Activated T-cell treated with anti-CD3 and anti-CD28 coated beads, Interleukin-2, amount 50 U/mL, for 72 hours (primary cell): ENCODE measurements around the gene FAAH2. TPM values are rescaled to one million over a fixed set of nuclear protein-coding genes. Genes with fewer than 3 reads are reported as not detected.
"Not testable (repeated sequence)": the region's sequence is repeated elsewhere in the genome, so short reads cannot be mapped to it uniquely, and the experiment has no call there.

Experiments
- ATAC-seq, 2 donors: fragments of 150-1000 bp; cut with Tn5 transposase; replicated peaks in 1 of 2; 2 replicates each; pipeline ENCODE4 v1.10.0; 2021; ENCODE audit warnings: moderate library complexity in 2 of 2, mild to moderate bottlenecking in 1 of 2
- DNase-seq, 2 donors: peaks; one replicate each; pipeline ENCODE4 v3.0.0; 2021 to 2022; ENCODE audit warnings: mixed read lengths in 1 of 2
- H3K27ac Mint-ChIP-seq: one replicate; pipeline ENCODE4 v1.8.0; 2022; ENCODE audit warnings: mild to moderate bottlenecking, moderate library complexity, mixed read lengths
- H3K27me3 Mint-ChIP-seq: one replicate; pipeline ENCODE4 v1.8.0; 2022; ENCODE audit warnings: low read depth, mixed read lengths
- H3K36me3 Mint-ChIP-seq, 2 donors: one replicate each; pipeline ENCODE4 v1.8.0; 2022; ENCODE audit warnings: mixed read lengths in 2 of 2, mild to moderate bottlenecking in 1 of 2; ENCODE audit not compliant: insufficient read depth in 2 of 2
- H3K4me1 Mint-ChIP-seq: one replicate; pipeline ENCODE4 v1.8.0; 2022; ENCODE audit warnings: low read depth, mixed read lengths
- H3K4me3 Mint-ChIP-seq, 2 donors: one replicate each; pipeline ENCODE4 v1.8.0; 2022; ENCODE audit warnings: mild to moderate bottlenecking in 2 of 2, mixed read lengths in 2 of 2, moderate library complexity in 2 of 2
- H3K9me3 Mint-ChIP-seq, 2 donors: one replicate each; pipeline ENCODE4 v1.8.0; 2022; ENCODE audit warnings: mixed read lengths in 2 of 2
- total RNA-seq, 2 donors: library from RNA; stranded (reverse); gene quantifications; one replicate each; pipeline ENCODE4 v1.2.3, GENCODE V29; 2022

FAAH2 gene
- total RNA-seq, 2 donors from 2014 or later = 29.4 to 31.0 TPM

DNA sequence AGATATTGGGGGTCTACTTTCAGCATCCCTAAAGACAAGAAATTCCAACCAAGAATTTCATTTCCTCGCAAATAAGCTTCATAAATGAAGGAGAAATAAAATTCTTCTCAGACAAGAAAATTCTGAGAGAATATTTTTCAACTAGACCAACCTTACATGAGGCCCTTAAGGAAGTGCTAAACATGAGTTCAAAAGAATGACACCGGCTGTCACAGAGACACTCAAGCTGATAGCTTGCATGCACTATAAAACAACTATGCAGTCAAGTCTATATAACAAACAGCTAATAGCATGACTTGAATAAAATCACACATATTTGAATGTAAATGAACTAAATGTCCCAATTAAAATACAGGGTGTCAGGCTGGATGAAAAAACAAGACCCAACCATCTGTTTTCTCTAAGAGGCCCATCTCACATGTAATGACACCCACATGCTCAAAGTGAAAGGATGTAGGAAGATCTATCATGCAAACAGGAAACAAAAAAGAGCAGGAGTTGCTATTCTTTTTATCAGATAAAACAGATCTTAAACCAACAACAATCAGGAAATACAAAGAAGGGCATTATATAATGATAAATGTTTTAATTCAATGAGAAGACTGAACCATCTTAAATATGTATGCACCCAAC is 27.2 kb downstream of the FAAH2 start:
- Mint-ChIP-seq H3K4me1 (peaks cover 10% of the 10 kb centered on the region), H3K9me3 (peaks cover 10 to 13% of the 10 kb centered on the region in 2 donors), H3K27me3 (peaks cover 3% of the 10 kb centered on the region), H3K27ac (no peak overlapping the region), H3K36me3 (peaks cover 22 to 51% of the 10 kb centered on the region in 2 donors), H3K4me3 (no peak overlapping the region)
- ATAC-seq = no peak
- DNase-seq = no peak

DNA sequence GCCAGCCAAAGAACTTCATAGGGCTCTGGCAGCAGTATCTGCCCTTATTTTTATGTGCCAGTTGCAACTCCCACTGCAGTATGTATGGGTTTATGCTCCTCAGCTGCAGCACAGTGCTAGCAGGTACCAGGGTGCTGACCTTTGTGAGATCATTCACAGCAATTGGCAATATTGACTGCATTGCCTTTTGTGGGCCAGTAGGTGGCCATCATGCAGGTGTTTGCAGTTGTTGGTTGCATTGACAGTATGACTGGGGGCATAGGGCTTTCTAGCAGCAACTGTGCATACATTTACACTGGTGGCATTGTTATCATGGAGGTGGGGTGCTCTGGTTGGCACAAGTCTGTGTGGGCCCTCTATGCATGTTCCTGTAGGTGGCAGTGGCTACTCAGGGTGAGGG is 42.5 kb downstream of the FAAH2 start:
- H3K27me3 Mint-ChIP-seq = peaks cover 29% of the 10 kb centered on the region
- ATAC-seq = no peak
- H3K4me3 Mint-ChIP-seq = no peak overlapping the region
- peaks cover 18% of the 10 kb centered on the region in 2 donors for H3K36me3 Mint-ChIP-seq
- H3K9me3 Mint-ChIP-seq = peaks cover 3 to 11% of the 10 kb centered on the region in 2 donors
- no peak for DNase-seq
- no peak overlapping the region for H3K27ac Mint-ChIP-seq
- no peaks in the 10 kb centered on the region for H3K4me1 Mint-ChIP-seq

DNA sequence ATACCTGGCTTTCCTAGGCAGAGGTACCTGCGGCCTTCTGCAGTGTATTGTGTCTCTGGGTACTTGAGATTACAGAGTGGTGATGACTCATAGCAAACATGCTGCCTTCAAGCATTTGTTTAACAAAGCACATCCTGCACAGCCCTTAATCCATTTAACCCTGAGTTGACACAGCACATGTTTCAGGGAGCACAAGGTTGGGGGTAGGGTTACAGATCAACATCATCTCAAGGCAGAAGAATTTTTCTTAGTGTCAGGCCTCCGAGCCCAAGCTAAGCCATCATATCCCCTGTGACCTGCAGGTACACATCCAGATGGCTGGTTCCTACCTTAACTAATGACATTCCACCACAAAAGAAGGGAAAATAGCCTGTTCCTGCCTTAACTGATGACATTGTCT is 49.3 kb downstream of the FAAH2 start:
- Mint-ChIP-seq H3K9me3 (peaks cover 1 to 14% of the 10 kb centered on the region in 2 donors), H3K36me3 (peaks cover 25 to 29% of the 10 kb centered on the region in 2 donors), H3K27me3 (peaks cover 18% of the 10 kb centered on the region)
- not testable (repeated sequence) for H3K4me1 Mint-ChIP-seq, H3K4me3 Mint-ChIP-seq, H3K27ac Mint-ChIP-seq, DNase-seq, ATAC-seq

DNA sequence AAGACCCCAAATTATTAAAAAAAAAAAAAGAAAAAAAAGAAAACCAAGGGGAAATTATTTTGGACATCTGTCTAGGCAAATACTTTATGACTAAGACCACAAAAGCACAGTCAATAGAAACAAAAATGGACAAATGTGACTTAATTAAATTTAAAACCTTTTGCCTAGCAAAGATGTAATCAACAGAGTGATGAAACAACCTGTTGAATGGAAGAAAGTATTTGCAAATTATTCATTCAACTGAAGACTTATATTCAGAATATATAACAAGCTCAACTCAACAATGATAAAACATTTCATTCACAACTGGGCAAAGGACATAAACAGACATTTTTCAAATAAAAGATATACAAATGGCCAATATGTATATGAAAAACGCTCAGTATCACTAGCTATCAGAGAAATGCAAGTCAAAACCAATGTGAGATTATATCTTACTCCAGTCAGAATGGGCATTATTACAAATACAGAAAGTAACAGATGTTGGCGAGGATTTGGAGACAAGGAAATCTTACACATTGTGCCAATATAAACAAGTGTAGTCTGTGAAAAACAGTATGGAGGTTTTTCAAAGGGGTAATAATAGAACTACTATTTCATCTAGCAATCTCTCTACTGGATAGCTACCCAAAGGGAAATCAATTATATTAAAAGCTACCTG is 67.1 kb downstream of the FAAH2 start:
- ATAC-seq (peak in 1 of 2 donors; percentile 30), DNase-seq (no peak)
- Mint-ChIP-seq H3K27me3 (peaks cover 6% of the 10 kb centered on the region), H3K36me3 (peaks cover 5 to 7% of the 10 kb centered on the region in 2 donors), H3K9me3 (peaks cover 3 to 4% of the 10 kb centered on the region in 2 donors), H3K4me1 (no peaks in the 10 kb centered on the region), H3K4me3 (no peak overlapping the region), H3K27ac (no peak overlapping the region)

DNA sequence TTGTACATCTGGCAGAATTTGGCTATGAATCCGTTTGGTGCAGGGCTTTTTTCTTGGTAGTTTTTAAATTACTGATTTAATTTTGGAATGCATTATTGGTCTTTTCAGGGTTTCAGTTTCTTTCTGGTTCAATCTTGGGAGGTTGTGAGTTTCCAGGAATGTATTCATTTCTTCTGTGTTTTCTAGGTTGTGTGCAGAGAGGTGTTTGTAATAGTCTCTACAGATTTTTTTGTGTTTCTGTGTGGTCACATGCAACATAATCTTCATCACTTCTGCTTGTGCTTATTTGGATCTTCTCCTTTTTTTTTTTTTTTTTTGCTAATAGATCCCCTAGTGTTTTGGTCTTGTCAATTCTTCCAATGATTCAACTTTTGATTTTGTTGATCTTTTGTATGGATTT is 77.6 kb downstream of the FAAH2 start:
- H3K9me3 Mint-ChIP-seq = no peaks in the 10 kb centered on the region
- no peak for DNase-seq
- H3K36me3 Mint-ChIP-seq = peaks cover 10 to 13% of the 10 kb centered on the region in 2 donors
- H3K27ac Mint-ChIP-seq = no peak overlapping the region
- peak in 1 of 2 donors; percentile 32 for ATAC-seq
- peak overlapping the region in 1 of 2 donors; percentile 9 for H3K4me3 Mint-ChIP-seq
- H3K27me3 Mint-ChIP-seq = peaks cover 7% of the 10 kb centered on the region
- H3K4me1 Mint-ChIP-seq = no peaks in the 10 kb centered on the region

DNA sequence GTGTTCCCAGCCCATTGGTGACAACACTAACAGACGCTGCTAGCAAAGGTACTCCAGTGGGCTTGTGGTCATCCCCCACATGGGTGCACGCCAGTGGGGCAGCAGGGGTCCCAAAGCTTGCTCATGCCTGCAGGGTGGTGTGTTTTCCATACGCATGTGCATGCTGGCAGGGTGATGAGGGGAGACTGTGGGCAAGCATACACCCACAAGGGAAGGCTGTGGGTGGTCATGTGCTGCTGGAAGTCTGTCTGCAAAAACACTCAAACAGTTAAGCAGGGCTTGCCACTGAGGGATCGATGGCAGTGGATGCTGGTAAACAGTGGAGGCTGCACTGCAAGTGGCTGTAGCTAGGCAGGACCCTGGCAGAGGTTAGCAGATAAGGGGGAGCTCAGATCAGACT is 79.9 kb downstream of the FAAH2 start:
- DNase-seq = no peak
- H3K36me3 Mint-ChIP-seq = peaks cover 7 to 9% of the 10 kb centered on the region in 2 donors
- H3K27me3 Mint-ChIP-seq = peaks cover 7% of the 10 kb centered on the region
- no peak overlapping the region for H3K27ac Mint-ChIP-seq
- no peaks in the 10 kb centered on the region for H3K9me3 Mint-ChIP-seq
- H3K4me1 Mint-ChIP-seq = no peaks in the 10 kb centered on the region
- ATAC-seq = no peak
- H3K4me3 Mint-ChIP-seq = no peak overlapping the region

DNA sequence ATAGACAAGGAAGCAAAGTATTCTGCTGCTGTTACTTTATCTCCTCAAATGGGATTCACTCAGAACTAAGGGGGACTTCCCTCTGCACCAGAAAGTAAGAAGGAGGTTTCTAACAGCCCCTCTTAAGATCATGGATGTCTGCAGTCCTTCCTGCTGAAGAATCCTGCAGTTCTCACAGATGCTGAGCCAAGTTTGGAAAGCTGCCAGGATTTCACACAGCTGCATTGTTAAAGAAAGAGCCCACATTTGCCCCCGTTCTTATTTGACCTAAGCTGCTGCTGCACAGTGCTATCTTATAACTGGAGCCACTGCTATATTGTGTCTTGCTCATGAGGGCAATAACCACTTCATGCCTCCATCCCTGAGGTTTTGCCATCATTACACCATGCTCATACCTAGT is 81.1 kb downstream of the FAAH2 start:
- Mint-ChIP-seq H3K4me3 (no peak overlapping the region), H3K4me1 (no peaks in the 10 kb centered on the region), H3K36me3 (peaks cover 6 to 9% of the 10 kb centered on the region in 2 donors), H3K9me3 (no peaks in the 10 kb centered on the region), H3K27me3 (peaks cover 7% of the 10 kb centered on the region), H3K27ac (no peak overlapping the region)
- no peak for DNase-seq
- ATAC-seq = no peak

DNA sequence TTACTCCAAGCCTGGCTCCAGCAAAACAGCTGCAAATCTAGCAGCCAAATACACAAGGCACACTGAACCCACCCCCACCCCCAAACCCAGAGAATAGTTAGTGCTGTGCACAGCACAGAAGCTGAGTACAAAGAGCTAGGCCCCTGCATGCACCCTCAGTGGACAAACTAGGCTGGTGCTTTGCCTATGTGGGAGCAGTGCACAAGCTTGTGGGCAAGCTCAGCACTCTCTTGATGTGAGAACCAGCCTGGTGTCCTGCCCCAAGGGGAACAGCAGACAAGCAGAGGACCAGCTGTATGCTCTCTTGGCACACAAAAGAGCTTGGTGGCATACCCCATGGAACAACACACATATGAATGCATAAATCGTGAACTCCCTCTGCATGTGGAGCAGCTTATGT is 81.7 kb downstream of the FAAH2 start:
- peaks cover 6 to 9% of the 10 kb centered on the region in 2 donors for H3K36me3 Mint-ChIP-seq
- H3K4me3 Mint-ChIP-seq = no peak overlapping the region
- no peaks in the 10 kb centered on the region for H3K9me3 Mint-ChIP-seq
- ATAC-seq (no peak), DNase-seq (no peak)
- no peak overlapping the region for H3K27ac Mint-ChIP-seq
- H3K27me3 Mint-ChIP-seq = peaks cover 7% of the 10 kb centered on the region
- H3K4me1 Mint-ChIP-seq = no peaks in the 10 kb centered on the region

DNA sequence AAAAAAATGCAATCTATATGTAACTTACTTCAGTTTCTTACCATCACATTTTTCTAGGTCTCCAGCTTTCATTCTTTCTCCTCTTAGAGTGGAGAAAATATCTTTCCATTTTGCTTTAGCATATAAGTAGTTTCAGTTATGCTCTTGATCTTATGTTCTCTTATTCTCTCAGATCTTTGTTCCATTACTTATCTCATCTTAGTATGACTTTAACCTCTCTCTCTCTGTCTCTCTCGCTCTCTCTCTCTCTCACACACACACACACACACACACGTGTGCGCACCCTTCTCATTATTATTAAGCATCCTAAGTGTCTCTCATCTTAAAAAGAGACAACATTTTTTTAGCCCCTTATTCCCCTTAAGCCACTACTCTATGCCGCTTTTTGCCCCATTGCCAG is 92.8 kb downstream of the FAAH2 start:
- H3K4me1 Mint-ChIP-seq = peaks cover 10% of the 10 kb centered on the region
- H3K27ac Mint-ChIP-seq = peak overlapping the region; percentile 81
- DNase-seq = no peak
- ATAC-seq = peak; percentile 25 to 61
- H3K27me3 Mint-ChIP-seq = peaks cover 32% of the 10 kb centered on the region
- H3K4me3 Mint-ChIP-seq = peak overlapping the region in 1 of 2 donors; percentile 44
- peaks cover 0 to 4% of the 10 kb centered on the region in 2 donors for H3K9me3 Mint-ChIP-seq
- peaks cover 18 to 31% of the 10 kb centered on the region in 2 donors for H3K36me3 Mint-ChIP-seq

DNA sequence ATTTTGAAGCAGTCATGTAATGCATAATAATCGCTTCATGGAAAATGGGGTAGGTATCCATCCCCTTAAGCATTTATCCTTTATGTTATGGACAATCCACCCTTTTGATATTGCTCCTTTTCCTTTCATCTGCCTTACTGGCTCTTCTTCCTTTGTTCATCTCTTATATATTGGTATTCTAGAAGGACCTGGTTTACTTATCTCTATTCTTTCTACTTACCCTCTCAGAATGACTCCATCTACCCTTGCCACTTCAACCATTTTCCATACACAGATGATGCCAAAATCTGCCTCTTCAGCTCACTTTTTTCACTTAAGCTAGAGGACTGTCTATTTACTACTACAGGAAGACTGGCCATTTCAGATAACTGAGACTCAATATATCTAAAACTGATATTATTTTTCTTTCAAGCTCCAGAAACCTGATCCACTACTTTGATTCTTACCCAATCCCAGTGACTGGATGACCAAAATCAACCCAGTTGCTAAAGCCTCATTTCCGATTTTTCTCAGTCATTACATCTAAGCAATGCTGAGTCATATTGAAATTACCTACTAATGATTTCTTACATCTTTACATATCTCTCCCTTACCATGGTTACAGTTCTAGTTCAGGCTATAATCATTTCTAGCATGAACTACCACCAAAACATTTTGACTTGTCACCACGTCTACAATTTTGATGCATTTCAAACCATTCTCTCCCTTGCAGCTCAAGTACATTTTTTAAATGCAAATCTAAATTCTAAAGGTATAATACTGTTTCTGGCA is 93.7 kb downstream of the FAAH2 start:
- Mint-ChIP-seq H3K4me1 (peaks cover 10% of the 10 kb centered on the region), H3K9me3 (peaks cover 0 to 4% of the 10 kb centered on the region in 2 donors), H3K27me3 (peaks cover 32% of the 10 kb centered on the region), H3K27ac (peak overlapping the region; percentile 96), H3K4me3 (peak overlapping the region in 1 of 2 donors; percentile 58), H3K36me3 (peaks cover 18 to 31% of the 10 kb centered on the region in 2 donors)
- ATAC-seq (peak; percentile 68 to 84), DNase-seq (no peak)

DNA sequence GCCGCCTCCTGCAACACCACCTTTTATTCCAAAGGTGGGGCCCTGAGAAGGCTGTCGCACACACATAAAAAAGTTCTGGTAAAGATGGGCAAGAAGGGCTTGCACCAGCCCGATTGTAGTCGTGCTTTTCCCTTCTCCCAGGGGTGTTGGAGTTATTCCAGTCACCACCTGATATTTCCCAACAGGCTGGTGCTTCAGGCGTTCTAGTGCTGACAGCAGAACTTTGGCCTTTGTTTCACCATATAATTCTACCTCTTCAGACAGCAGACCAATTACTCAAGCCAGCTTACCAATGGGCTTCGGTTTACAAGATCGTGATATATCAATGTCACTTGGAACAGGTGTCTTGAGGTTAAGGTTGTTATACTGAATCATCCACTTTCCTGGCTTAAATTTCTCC is 107.7 kb downstream of the FAAH2 start:
- not testable (repeated sequence) for ATAC-seq, H3K27me3 Mint-ChIP-seq, H3K4me1 Mint-ChIP-seq, H3K27ac Mint-ChIP-seq, DNase-seq, H3K4me3 Mint-ChIP-seq, H3K9me3 Mint-ChIP-seq
- H3K36me3 Mint-ChIP-seq = peaks cover 14 to 19% of the 10 kb centered on the region in 2 donors

DNA sequence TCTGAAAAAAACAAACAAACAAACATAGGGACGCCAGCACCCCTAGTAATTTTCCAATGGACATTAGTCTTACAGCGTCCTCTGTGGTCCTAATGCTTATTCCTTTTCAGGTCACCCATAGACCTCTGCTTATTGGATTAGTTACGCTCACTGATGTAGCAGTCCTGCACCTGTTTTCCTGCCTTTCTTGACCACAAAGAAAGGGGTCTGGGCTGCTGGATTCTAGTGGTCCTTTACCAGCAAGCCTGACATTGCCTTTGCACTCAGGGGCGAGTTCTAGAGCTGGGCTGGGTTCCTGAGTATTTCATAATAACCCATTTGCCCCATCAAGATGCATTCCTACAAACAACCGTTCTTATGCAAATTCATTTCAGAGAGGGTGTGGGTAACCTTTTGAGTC is 116.7 kb downstream of the FAAH2 start:
- H3K27ac Mint-ChIP-seq, H3K4me1 Mint-ChIP-seq, ATAC-seq, H3K4me3 Mint-ChIP-seq, DNase-seq, H3K27me3 Mint-ChIP-seq: not testable (repeated sequence)
- peaks cover 7 to 17% of the 10 kb centered on the region in 2 donors for H3K36me3 Mint-ChIP-seq
- peaks cover 6 to 13% of the 10 kb centered on the region in 2 donors for H3K9me3 Mint-ChIP-seq

DNA sequence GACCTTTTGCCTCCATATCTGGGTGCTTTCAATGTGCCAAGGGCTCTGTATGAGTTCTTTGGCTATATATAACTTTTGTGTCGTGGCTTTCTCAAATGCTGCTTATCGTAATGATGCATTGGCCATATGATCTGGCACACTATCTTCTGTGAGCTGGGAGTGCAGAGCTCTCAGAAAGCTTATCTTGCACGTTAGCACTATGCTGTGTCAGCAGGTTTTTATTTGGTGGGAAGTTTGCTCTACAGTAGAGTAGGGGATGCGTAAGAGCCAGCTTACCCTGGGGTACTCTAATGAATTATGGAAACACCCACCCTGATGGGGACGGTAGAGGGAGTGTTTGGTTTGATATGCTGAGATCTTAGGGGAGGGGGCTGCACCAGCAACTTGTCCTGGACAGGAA is 119.6 kb downstream of the FAAH2 start:
- Mint-ChIP-seq H3K4me3 (no peak overlapping the region), H3K36me3 (peaks cover 8 to 11% of the 10 kb centered on the region in 2 donors), H3K27me3 (peaks cover 3% of the 10 kb centered on the region), H3K9me3 (peaks cover 6 to 14% of the 10 kb centered on the region in 2 donors), H3K27ac (no peak overlapping the region), H3K4me1 (no peaks in the 10 kb centered on the region)
- ATAC-seq (no peak), DNase-seq (no peak)
